MM.1S (cell line): Measurements from ENCODE around the gene CMBL.

ENCODE experiments used
- EZH2phosphoT487 ChIP-seq: fragments of 300-600 bp; sonication (generic); IDR thresholded peaks from 2 replicates; pipeline ENCODE4 v1.6.1; 2018; ENCODE audit warnings: antibody characterized with exemption, low read length
- TF ChIP-seq, protein P1 (sequence below): fragments of 300-600 bp; sonication (generic); IDR thresholded peaks from 2 replicates; pipeline ENCODE4 v1.5.1; 2016; ENCODE audit warnings: antibody characterized with exemption, low read length, mixed read lengths

DNA sequence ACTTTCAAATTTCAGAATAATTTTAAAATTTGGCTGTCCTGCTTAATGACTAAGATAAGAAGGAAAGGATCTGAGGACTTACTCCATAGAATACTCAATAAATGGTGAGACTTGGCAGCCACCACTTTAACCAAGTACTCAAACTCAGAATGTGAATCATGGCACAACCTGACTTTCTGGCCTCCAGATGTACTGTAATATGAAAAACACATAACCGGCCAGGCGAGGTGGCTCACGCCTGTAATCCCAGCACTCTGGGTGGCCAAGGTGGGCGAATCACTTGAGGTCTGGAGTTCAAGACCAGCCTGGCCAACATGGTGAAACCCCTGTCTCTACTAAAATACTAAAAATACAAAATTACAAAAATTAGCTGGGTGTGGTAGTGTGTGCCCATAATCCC, 35.8 kb upstream of the CMBL start:
- no peak for TF ChIP-seq EZH2phosphoT487
- TF ChIP-seq, protein P1, sequence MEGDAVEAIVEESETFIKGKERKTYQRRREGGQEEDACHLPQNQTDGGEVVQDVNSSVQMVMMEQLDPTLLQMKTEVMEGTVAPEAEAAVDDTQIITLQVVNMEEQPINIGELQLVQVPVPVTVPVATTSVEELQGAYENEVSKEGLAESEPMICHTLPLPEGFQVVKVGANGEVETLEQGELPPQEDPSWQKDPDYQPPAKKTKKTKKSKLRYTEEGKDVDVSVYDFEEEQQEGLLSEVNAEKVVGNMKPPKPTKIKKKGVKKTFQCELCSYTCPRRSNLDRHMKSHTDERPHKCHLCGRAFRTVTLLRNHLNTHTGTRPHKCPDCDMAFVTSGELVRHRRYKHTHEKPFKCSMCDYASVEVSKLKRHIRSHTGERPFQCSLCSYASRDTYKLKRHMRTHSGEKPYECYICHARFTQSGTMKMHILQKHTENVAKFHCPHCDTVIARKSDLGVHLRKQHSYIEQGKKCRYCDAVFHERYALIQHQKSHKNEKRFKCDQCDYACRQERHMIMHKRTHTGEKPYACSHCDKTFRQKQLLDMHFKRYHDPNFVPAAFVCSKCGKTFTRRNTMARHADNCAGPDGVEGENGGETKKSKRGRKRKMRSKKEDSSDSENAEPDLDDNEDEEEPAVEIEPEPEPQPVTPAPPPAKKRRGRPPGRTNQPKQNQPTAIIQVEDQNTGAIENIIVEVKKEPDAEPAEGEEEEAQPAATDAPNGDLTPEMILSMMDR: no peak
